NCI-H1105 (cell line): ENCODE measurements around the gene POLL.
"Not testable (repeated sequence)": the region's sequence is repeated elsewhere in the genome, so short reads cannot be mapped to it uniquely, and the experiment has no call there.

Experiments used
- DNase-seq: peaks from one replicate; lab custom pipeline; 2025; lab: John Stamatoyannopoulos, UW

POLL gene

GRCh38 chr10:101587725-101588653, at the start of gene POLL, which contains the start of gene DPCD:
Gene POLL, minus strand, starts transcription at chr10:101588257. Its CDS starts 897 bp downstream, at chr10:101587360.
Gene DPCD, plus strand, starts transcription at chr10:101588321. Its CDS starts 16 bp downstream, at chr10:101588337.
- peak; percentile 82 for DNase-seq

DNA sequence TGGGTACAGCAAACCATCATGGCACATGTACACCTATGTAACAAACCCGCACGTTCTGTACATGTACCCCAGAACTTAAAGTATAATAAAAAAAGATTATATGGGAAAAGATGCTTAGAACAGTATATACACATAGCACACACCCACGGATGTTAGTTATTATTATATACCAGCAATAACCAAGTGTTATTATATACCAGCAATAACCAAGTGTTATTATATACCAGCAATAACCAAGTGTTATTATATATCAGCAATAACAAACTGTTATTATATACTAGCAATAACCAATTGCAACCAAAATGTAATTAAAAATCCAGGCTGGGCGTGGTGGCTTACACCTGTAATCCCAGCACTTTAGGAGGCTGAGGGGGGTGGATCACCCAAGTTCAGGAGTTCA, 45.5 kb upstream of the POLL start:
- not testable (repeated sequence) for DNase-seq

GRCh38 chr10:101631821-101632475, 43.9 kb upstream of the POLL start:
- no peak for DNase-seq

DNA sequence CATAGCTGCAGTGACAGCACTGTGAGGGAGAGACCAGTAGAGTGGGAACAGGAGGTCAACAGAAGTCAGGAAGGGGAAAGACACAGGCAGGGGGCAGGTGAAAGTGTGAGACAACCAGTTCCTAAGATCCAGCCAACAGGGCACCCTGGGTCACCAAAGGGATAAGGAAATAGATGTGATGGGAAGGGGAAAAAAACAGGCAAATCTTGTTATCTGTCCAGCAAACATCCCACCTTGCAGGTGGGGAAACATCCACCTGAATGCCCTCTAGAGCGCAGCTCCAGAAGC, 42.5 kb upstream of the POLL start:
- DNase-seq: no peak

DNA sequence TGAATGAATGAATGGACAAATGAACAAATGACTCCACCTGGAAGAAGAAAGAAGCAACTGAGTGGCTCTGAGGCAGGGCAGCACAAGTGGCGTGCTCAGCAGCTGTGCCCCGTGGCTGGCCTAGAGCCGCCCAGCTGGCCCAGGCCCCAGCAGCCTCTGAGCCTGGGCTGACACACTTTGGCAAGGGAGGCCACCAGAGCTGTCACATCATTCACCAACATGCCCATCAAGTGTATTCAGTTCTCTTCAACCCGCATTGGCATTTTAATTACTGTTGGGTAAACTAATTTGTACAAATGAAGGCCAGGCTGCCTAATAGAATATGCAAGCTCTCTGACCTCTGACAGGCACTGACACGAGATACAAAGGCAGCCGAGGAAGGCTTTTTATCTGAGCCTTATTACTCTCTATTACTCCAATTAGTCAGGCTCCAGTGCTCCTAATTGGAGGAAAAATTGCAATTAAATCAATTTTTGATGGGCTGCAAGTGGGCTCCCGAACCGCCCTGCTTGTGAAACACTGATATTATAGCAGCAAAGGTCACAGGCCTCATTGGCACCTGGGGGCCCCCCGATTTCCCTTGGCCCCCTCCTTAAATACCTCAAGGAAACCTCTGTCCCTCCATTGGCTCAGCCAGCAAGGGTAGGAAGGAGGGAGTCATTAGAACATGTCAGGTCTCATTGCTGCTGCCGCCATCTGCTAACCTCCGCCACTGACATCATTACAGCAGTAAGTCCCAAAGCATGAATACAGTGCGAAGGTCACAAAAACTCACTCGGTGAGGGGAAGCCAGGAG, 42.0 kb upstream of the POLL start:
- peak; percentile 75 for DNase-seq

DNA sequence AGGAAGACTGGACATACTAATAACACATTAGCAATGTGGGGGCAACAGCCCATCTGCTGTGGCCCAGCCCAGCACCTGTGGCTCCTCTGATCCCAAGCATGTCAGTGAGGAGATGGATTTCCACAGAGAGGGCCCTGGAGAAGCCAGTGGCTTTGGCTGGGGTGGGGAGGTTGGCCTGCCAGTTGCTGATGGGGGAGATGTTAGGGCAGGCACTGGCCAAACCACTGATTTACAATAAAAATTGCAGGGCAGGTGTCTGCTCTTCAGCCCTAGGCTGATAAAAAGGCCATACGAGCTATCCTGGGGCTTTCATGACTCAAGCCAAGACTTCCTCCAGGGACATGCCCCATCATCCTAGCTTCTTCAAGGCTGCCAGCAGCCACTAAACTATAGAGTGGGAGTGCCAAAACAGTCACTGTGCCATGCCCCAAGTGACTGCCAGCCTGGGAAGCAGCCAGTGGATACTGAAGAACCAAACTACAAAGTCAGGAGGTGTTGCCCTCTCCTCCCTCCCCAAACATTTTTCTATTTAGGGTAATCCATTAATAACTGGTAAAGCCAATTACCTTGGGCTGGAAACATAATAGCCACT, 37.9 kb upstream of the POLL start:
- peak; percentile 20 for DNase-seq

DNA sequence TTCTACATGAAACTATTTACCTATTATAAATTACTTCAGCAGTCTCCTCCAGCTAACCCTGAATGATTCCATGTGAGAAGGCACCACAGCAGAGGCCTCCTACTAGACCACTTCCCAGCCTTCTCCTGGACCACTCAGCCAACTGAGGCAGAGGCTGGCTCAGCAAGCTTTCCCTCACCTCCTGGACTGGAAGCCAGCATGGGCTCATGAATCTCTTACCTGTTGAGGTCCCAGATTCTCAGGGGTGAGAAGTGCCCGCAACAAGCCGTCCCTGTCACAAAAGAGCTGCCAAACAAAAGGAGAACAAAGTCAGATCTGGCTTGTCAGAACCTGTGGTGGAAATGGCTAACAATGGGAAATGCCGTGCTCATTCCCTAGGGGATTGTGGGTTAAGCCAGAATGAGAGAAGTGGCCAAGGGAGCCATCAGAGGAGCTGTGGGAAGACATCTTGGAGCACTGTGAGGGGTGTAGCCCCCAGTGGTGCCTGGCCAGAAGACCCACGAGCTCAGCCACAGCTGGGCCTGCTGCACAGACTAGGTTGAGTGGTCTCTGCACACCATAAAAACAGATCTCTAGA, 36.6 kb upstream of the POLL start:
- DNase-seq: no peak

- no peak for DNase-seq
Measured at GRCh38 chr10:101623528-101623927, 35.5 kb upstream of the POLL start.

GRCh38 chr10:101619983-101620382, 31.9 kb upstream of the POLL start:
- no peak for DNase-seq

- DNase-seq: no peak
Measured at GRCh38 chr10:101618871-101619270, 30.8 kb upstream of the POLL start.

DNA sequence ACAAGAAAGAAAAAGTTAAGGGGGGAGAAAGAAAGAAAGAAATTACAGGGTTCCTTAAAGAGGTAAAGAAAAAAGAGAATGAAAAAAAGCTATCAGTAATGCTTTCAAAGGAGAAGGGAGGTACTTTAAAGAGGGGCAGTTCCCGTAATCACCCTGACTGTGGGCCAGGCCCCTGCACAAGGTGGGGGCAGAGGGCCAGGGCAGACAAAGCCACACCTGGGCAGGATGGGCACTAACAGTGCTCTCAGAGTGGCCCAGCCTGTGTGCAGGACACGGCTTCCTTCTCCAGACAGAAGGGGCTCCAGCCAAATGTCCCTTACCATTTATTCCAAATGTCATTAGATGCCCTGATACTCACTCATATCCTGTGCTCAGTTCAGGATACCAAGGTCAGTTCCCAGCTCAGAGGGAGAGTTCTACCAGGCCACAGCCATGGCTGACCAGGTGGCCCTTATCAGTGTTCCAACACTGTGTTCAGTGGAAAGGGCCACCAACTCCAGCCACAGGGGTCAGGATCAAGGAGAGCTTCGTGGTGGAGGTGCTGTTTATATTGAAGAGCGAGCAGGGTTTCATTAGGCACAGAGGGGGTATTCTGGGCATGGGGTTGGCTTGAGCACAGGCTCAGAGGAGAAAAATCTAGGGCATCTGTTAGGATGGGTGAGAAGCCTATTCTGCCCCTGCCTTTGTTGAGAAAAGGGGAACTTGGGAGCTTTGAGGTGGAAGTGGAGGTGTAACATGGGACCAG, 29.9 kb upstream of the POLL start:
- no peak for DNase-seq

GRCh38 chr10:101617102-101617823, 29.2 kb upstream of the POLL start:
- DNase-seq: no peak

DNA sequence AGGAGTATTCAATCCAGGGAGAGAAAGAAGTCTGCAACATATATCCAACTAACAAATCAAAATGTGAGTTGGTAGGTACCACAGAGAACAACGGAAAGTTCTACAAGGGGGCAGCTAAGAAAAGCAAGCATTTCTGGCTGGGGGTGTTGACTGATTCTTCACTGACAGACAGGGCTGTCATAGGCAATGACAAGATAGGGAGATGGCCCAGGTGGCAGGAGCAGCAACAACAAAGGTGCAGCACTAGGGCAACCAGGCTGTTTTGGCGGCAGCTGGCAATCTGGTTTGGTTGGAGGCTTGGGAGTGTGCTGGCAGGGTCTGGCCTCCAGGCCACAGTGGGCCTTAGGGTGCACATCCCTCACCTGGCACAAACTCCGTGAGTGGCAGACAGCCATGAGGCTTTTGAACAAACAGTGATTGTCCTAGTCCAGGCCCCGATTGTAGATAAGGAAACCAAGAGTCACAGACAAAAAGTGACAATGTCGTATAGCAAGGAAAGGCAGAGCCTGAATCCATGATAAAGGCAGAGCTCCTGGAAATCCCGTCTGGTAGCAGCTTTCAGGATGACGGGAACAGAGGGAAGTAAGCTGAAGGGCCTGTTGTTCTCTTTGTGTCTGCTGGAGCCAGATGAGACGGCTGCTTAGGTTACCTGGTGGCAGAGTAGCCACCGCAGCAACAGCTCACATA, 28.5 kb upstream of the POLL start:
- DNase-seq: no peak

GRCh38 chr10:101615525-101616116, 27.6 kb upstream of the POLL start:
- no peak for DNase-seq

- no peak for DNase-seq
Measured at GRCh38 chr10:101614663-101615524, 26.8 kb upstream of the POLL start.

DNA sequence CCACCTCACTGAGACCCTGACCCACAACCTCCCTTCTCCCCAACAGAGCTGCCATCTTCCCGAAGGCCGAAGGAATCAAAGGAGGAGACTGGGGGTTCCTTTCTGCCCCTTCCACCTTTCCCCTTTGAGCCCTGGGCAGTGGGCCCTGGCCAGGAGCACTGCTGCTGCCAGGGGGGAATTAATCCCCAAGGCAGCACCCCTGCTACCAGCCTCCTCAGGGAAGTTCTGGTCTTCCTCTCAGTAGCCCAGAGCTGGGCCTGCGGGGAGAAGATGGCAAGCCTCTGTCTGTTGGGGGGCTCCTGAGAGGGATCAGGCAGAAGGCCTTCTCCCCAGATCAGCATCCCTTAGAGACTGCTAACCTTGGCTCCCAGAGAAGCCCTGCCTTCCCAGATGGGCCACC, 25.6 kb upstream of the POLL start:
- no peak for DNase-seq

DNA sequence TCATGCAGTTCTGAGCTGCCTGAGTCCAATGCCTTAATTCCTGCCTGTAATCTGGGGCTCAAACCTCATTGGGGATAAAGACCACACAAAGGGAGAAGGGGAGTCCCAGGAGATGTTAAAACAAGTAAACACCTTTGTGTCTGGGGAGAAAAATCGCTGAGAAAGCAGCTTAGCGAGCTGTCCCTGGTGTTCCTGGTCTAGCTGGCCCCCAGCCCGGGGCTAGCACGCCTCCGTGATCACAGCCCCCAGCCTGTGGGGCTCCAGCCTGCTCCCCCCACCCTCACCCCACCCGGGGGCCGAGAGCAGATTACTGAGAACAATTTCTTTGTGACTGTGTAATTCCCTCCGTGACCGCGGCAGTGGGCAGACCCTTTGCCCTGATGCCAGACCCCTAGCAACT, 24.8 kb upstream of the POLL start:
- DNase-seq: no peak

DNA sequence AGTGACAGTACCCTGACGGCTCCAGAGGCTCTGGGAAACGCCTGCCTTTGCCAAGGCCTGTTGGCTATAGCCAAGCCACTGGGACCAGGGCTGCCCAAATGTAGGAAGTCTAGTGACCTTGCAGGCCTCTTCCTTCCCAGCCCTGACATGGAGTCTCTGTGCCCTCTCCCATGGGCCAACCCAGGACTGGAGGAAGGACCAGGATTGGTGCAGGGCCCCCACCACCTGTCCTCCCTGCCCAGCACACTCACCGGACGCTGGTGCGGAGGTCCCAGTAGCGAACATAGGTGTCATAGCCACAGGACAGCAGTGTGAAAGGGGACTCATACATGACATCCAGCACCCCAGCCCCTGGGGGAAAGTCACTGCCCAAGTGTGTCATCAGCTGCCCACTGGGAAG, 24.0 kb upstream of the POLL start:
- DNase-seq: no peak
